GM18907 (cell line): ENCODE data around the gene LPIN1.
"Not testable (repeated sequence)": the region's sequence is repeated elsewhere in the genome, so short reads cannot be mapped to it uniquely, and the experiment has no call there.

Source experiments
- ATAC-seq: cut with Tn5 transposase; IDR thresholded peaks from one replicate; pipeline ENCODE4 v1.9.1; 2021; ENCODE audit warnings: mild to moderate bottlenecking, moderate library complexity; ENCODE audit not compliant: unreplicated experiment

The LPIN1 gene

GRCh38 chr2:11807156-11808015 is 61.0 kb downstream of the LPIN1 start:
- ATAC-seq: no peak

GRCh38 chr2:11808016-11808400 is 61.6 kb downstream of the LPIN1 start:
- no peak for ATAC-seq

- ATAC-seq: no peak
These were observed 63.3 kb downstream of the LPIN1 start for GRCh38 chr2:11809586-11810236.

GRCh38 chr2:11810237-11810977 is 64.0 kb downstream of the LPIN1 start:
- ATAC-seq: no peak

- ATAC-seq: no peak
These were observed 64.7 kb downstream of the LPIN1 start for GRCh38 chr2:11811036-11811654.

GRCh38 chr2:11812466-11813248 is 66.2 kb downstream of the LPIN1 start:
- ATAC-seq: no peak

GRCh38 chr2:11813345-11813744 is 66.9 kb downstream of the LPIN1 start:
- ATAC-seq: not testable (repeated sequence)

- no peak for ATAC-seq
These were observed 67.5 kb downstream of the LPIN1 start for GRCh38 chr2:11813951-11814350.

GRCh38 chr2:11814979-11815510 is 68.6 kb downstream of the LPIN1 start:
- no peak for ATAC-seq

- not testable (repeated sequence) for ATAC-seq
These were observed 70.5 kb downstream of the LPIN1 start for GRCh38 chr2:11816935-11817334.

GRCh38 chr2:11819235-11819729 is 72.8 kb downstream of the LPIN1 start:
- ATAC-seq: no peak

GRCh38 chr2:11820650-11821049 is 74.2 kb downstream of the LPIN1 start:
- ATAC-seq: no peak

GRCh38 chr2:11821705-11822104 is 75.3 kb downstream of the LPIN1 start:
- ATAC-seq: no peak

GRCh38 chr2:11822359-11822745 is 75.9 kb downstream of the LPIN1 start:
- ATAC-seq: not testable (repeated sequence)

GRCh38 chr2:11822746-11823451 is 76.5 kb downstream of the LPIN1 start:
- no peak for ATAC-seq

- ATAC-seq: no peak
These were observed 78.7 kb downstream of the LPIN1 start for GRCh38 chr2:11824901-11825828.

GRCh38 chr2:11827547-11827946 is 81.1 kb downstream of the LPIN1 start:
- peak; percentile 44 for ATAC-seq

- ATAC-seq: no peak
These were observed 82.5 kb downstream of the LPIN1 start for GRCh38 chr2:11828933-11829323.
